Lower leg skin (tissue), 4 donors: ENCODE measurements around the gene FHOD3. TPM values are rescaled to one million over a fixed set of nuclear protein-coding genes. Genes with fewer than 3 reads are reported as not detected.

Source experiments
- DNase-seq, 2 donors: peaks; one replicate each; pipeline ENCODE4 v3.0.0-alpha.2; 2019; ENCODE audit warnings: low spot score in 2 of 2
- H3K4me3 ChIP-seq: fragments of 200-600 bp; sonication (generic); 2 replicates; pipeline ENCODE4 v1.5.1; 2017; ENCODE audit warnings: mild to moderate bottlenecking, low read depth; ENCODE audit not compliant: poor library complexity, severe bottlenecking
- CTCF ChIP-seq, 3 donors: fragments of 450-650 bp; IDR thresholded peaks; one replicate each; pipeline ENCODE4 v1.5.1; 2016; ENCODE audit warnings: antibody characterized with exemption in 3 of 3, mild to moderate bottlenecking in 3 of 3, moderate library complexity in 2 of 3
- POLR2A ChIP-seq, 2 donors: fragments of 450-650 bp; IDR thresholded peaks; one replicate each; pipeline ENCODE4 v1.6.1; 2016 to 2017; ENCODE audit warnings: antibody characterized with exemption in 2 of 2, mild to moderate bottlenecking in 1 of 2, moderate library complexity in 1 of 2
- WGBS, 2 donors: methylation state at CpG; one replicate each; pipeline ENCODE4 v1.1.5; 2018; 5-methylcytosine and 5-hydroxymethylcytosine counted together
- intact Hi-C: fragments of 100-400 bp; cut with DNase I; formaldehyde crosslinking; loops from one replicate; pipeline ENCODE4 v1.15.0; 2023; ENCODE audit warnings: low total_unique reads
- total RNA-seq, 4 donors: library from RNA; depleted of rRNA; stranded (reverse); fragments of >200 nt; gene quantifications; one replicate each; pipeline ENCODE4 v1.1.0, GENCODE V29; 2016

Gene FHOD3
- total RNA-seq, 4 donors from 2014 or later = 5.3 to 15.1 (median 7.8) TPM

GRCh38 chr18:36340246-36340645, 42.7 kb downstream of the FHOD3 start:
- no peak for DNase-seq
- 90 to 92% methylated on average over 4 of the region's 4 CpGs for WGBS, 2 donors
- H3K4me3 ChIP-seq = no peak overlapping the region
- intact Hi-C loops = no loop called here
- TF ChIP-seq CTCF (IDR thresholded peaks at IDR 0.05) = no peak
- TF ChIP-seq POLR2A (IDR thresholded peaks at IDR 0.05) = no peak

- no peak overlapping the region for H3K4me3 ChIP-seq
- no peak for DNase-seq
- intact Hi-C loops = no loop called here
- TF ChIP-seq CTCF (IDR thresholded peaks at IDR 0.05) (no peak), POLR2A (IDR thresholded peaks at IDR 0.05) (no peak)
Measured at GRCh38 chr18:36341944-36342343, 44.4 kb downstream of the FHOD3 start.

DNA sequence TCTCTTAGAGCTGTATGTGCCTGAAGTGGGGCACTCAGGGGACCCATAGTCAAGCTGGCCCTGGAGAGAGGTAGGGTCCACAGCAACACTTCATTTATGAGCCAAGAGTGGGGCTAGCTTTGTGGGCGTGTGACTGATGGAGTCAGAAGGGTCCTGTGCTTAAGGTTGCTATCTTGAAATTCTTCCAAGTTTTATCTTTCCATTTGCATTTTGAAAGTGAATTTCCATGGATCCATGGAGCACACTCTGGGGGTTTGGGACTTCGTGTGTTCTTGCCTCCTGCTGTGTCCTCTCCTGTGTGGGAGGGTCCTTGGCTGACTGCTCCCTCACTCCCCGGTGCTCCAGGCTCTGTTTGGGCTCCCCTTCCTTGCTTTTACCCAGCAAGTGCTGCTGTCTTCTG, 50.8 kb downstream of the FHOD3 start:
- no peak overlapping the region for H3K4me3 ChIP-seq
- TF ChIP-seq POLR2A (IDR thresholded peaks at IDR 0.05) = no peak
- no peak for TF ChIP-seq CTCF (IDR thresholded peaks at IDR 0.05)
- no peak for DNase-seq
- intact Hi-C loops = no loop called here
- WGBS, 2 donors = 74 to 76% methylated on average over 3 of the region's 3 CpGs

DNA sequence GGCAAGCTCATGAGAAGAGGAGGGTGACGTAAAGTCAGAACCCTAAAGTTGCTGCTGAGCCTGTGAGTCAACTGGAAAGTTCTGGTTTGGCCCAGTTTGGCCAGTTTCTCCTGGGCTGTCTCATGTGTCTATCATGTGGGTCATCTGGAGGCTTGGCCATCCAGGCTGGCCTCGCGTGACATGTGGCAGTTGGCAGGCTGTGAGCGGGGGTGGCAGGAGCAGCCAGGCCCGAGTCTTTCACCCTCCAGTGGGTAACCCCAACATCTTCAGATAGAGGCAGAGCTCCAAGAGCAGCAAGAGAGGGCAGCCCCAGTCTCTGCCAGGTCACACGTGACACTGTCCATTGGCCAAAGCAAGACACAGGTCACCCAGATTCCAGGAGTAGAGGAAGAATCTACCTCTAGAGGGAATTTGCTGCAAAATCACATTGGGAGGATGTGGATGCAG, 51.5 kb downstream of the FHOD3 start:
- TF ChIP-seq CTCF (IDR thresholded peaks at IDR 0.05) (no peak), POLR2A (IDR thresholded peaks at IDR 0.05) (no peak)
- intact Hi-C loops = no loop called here
- no peak for DNase-seq

DNA sequence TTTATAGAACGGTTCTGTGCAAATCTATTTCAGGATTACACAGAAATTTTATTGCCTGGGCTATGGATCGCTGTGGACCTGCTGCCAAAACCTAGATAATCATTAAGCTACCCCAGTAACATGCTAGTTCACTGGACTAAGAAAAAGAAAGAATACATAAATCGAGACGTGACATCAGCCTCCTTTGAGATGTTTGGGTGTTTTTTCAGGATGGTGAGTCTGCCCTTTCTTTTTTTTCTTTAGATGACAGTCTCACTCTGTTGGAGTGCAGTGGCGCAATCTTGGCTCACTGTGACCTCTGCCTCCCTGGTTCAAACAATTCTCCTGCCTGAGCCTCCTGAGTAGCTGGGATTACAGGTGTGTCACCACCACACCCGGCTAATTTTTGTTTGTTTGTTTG, 52.0 kb downstream of the FHOD3 start:
- intact Hi-C loops = no loop called here
- no peak for TF ChIP-seq CTCF (IDR thresholded peaks at IDR 0.05)
- TF ChIP-seq POLR2A (IDR thresholded peaks at IDR 0.05) = no peak
- DNase-seq = no peak
- H3K4me3 ChIP-seq = no peak overlapping the region
- 84 to 85% methylated on average over 6 of the region's 6 CpGs for WGBS, 2 donors

More for the DNA sequence above, 51.5 kb downstream of the FHOD3 start:
- H3K4me3 ChIP-seq = no peak overlapping the region
- 85 to 90% methylated on average over 6 of the region's 6 CpGs for WGBS, 2 donors

GRCh38 chr18:36350251-36350651, 52.7 kb downstream of the FHOD3 start:
- no peak overlapping the region for H3K4me3 ChIP-seq
- intact Hi-C loops = no loop called here
- WGBS, 2 donors = 70 to 81% methylated on average over 3 of the region's 3 CpGs
- TF ChIP-seq POLR2A (IDR thresholded peaks at IDR 0.05) = no peak
- no peak for TF ChIP-seq CTCF (IDR thresholded peaks at IDR 0.05)
- no peak for DNase-seq
